ENCODE results near the gene FGF8. TPM values are rescaled to one million over a fixed set of nuclear protein-coding genes. Genes with fewer than 3 reads are reported as not detected.

Gene FGF8
- total and polyA plus RNA-seq, 12 donors = 0.20 TPM; not detected in 11

DNA sequence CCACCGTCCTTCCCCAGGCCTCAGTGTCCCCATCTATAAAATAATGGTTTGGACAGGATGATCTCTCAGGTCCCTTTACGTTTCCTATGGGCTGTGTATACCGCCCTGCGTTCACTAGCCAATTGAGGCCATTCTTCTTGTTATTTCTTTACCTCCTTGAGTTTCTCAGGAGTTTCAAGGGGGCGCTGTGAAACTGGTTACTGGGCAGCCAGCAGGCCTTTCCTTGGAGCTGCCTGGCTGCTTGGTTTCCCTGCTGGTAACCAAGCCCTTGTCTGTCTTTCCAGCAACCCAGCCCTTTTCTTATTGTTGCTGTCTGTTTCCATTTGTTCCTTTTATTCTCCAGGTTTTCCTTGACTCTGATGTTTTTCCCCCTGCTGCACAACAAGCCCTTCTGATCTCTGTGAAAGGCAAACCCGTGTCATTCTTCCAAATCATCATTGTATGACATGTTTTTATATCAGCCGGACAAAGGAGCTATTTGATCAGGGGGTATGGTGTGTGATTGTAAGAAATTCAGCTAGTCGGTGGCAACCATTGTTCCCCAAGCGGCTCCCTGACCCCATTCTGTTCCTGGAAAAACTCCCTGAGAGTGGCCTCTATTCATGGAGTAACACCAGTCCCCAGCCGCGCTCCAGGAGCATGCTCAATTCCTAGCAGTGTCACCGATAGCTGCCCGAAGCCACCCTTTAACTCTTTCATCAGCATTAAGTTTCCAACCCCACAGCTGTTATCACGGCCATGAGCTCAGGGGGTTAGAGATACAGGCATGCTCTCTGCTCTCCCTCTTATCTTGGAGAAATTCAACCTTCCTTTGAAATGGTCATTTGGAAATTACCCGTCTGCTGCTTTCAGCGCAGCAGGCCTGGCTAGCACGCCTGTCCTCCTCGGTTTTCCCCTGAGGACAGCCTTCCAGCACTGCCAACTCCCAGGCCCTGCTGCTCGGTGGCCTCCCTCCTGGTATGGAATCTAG is 26.6 kb downstream of the FGF8 start:
- Histone ChIP-seq H3K27me3 (peaks cover 0 to 35% (median 4%) of the 10 kb centered on the region in 7 donors), H3K36me3 (no peaks in the 10 kb centered on the region), H3K4me1 (no peaks in the 10 kb centered on the region), H3K4me3 (no peak overlapping the region), H3K9me3 (no peaks in the 10 kb centered on the region), H3K27ac (no peak overlapping the region)
- ATAC-seq (no peak), DNase-seq (no peak)
- WGBS, 2 donors = 62 to 66% methylated on average over 19 of the region's 19 CpGs
- TF ChIP-seq, protein P1, sequence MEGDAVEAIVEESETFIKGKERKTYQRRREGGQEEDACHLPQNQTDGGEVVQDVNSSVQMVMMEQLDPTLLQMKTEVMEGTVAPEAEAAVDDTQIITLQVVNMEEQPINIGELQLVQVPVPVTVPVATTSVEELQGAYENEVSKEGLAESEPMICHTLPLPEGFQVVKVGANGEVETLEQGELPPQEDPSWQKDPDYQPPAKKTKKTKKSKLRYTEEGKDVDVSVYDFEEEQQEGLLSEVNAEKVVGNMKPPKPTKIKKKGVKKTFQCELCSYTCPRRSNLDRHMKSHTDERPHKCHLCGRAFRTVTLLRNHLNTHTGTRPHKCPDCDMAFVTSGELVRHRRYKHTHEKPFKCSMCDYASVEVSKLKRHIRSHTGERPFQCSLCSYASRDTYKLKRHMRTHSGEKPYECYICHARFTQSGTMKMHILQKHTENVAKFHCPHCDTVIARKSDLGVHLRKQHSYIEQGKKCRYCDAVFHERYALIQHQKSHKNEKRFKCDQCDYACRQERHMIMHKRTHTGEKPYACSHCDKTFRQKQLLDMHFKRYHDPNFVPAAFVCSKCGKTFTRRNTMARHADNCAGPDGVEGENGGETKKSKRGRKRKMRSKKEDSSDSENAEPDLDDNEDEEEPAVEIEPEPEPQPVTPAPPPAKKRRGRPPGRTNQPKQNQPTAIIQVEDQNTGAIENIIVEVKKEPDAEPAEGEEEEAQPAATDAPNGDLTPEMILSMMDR (IDR thresholded peaks at IDR 0.05) = no peak
- intact Hi-C loops (cut with DNase I) = no loop called here

DNA sequence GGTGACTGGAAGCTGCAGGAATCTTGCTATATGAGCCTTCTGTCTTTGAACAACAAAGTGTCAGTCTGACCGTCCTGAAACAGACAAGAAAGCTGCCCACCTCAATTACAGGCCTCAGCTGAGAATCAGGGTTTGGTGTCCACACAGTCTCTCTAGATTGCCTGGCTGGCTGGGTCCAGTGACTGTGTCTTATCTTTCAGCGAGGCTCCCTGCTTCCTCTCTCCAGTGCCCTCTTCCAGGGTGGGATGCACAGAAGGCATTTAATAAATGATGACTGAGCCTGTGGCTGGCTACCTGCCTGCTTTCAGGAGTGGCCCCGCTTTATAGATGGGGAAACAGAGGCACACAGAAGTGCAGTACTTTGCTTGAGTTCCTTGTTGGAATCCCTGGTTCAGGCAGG is 27.4 kb downstream of the FGF8 start:
- DNase-seq (no peak), ATAC-seq (no peak)
- Histone ChIP-seq H3K4me3 (no peak overlapping the region), H3K9me3 (no peaks in the 10 kb centered on the region), H3K27me3 (peaks cover 0 to 29% (median 0%) of the 10 kb centered on the region in 7 donors), H3K36me3 (no peaks in the 10 kb centered on the region), H3K27ac (no peak overlapping the region), H3K4me1 (no peaks in the 10 kb centered on the region)
- 66 to 76% methylated on average over 3 of the region's 3 CpGs for WGBS, 2 donors
- intact Hi-C loops (cut with DNase I) = no loop called here
- TF ChIP-seq, protein P1 (IDR thresholded peaks at IDR 0.05) = no peak

- H3K27me3 ChIP-seq = peaks cover 0 to 17% (median 9%) of the 10 kb centered on the region in 7 donors
- WGBS, 2 donors = 68 to 69% methylated on average over 9 of the region's 9 CpGs
- H3K4me3 ChIP-seq = no peak overlapping the region
- no peaks in the 10 kb centered on the region for H3K4me1 ChIP-seq
- no peak for ATAC-seq
- no peaks in the 10 kb centered on the region for H3K36me3 ChIP-seq
- no peak overlapping the region for H3K27ac ChIP-seq
- intact Hi-C loops (cut with DNase I) = no loop called here
- TF ChIP-seq, protein P1 (IDR thresholded peaks at IDR 0.05) = no peak
- no peak for DNase-seq
- no peaks in the 10 kb centered on the region for H3K9me3 ChIP-seq
Measured at GRCh38 chr10:101745074-101745696, 30.7 kb downstream of the FGF8 start.

DNA sequence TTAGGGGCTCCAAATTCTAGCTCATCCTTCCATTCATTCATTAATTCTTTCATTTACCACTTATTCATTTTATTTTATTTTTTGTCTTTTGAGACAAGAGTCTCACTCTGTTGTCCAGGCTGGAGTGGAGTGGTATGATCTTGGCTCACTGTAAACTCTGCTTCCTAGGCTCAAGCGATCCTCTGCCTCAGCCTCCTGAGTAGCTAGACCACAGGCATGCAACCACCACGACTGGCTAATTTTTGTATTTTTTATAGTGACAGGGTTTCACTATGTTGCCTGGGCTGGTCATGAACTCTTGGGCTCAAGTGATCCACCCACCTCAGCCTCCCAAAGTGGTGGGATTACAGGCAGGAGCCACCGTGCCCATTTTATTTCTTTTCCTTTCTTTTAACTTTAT is 31.6 kb downstream of the FGF8 start:
- no peak overlapping the region for H3K27ac ChIP-seq
- H3K9me3 ChIP-seq = no peaks in the 10 kb centered on the region
- H3K27me3 ChIP-seq = peaks cover 0 to 26% (median 16%) of the 10 kb centered on the region in 7 donors
- DNase-seq (no peak), ATAC-seq (no peak)
- 79 to 83% methylated on average over 3 of the region's 3 CpGs for WGBS, 2 donors
- H3K4me3 ChIP-seq = no peak overlapping the region
- intact Hi-C loops (cut with DNase I) = no loop called here
- no peaks in the 10 kb centered on the region for H3K36me3 ChIP-seq
- H3K4me1 ChIP-seq = no peaks in the 10 kb centered on the region
- TF ChIP-seq, protein P1 (IDR thresholded peaks at IDR 0.05) = no peak
